H1 (cell line): ENCODE measurements around the gene MYRIP. TPM values are rescaled to one million over a fixed set of nuclear protein-coding genes. Genes with fewer than 3 reads are reported as not detected.

Experiments used
- CTCF ChIA-PET: fragments of 300-600 bp; sonication (Branson Sonifier 250); formaldehyde crosslinking; loops from one replicate; lab custom pipeline; 2021; ENCODE audit not compliant: partially characterized antibody; lab: Charles Lee
- POLR2A ChIA-PET: fragments of 300-600 bp; sonication (Branson Sonifier 250); formaldehyde crosslinking; loops from one replicate; lab custom pipeline; 2021; ENCODE audit warnings: inconsistent platforms; ENCODE audit not compliant: partially characterized antibody; lab: Charles Lee
- DNase-seq, 2 experiments: peaks; one replicate each; pipeline versions ENCODE4 v3.0.0 to v3.0.0-alpha.2; 2010 to 2022; ENCODE audit warnings: low spot score in 2 of 2, low read depth in 1 of 2, mixed read lengths in 1 of 2
- FAIRE-seq: peaks from 2 replicates; lab custom pipeline; 2011; peaks lifted over from hg19 to GRCh38; lab: Jason Lieb, UNC
- H2AFZ ChIP-seq: 2 replicates; pipeline ENCODE4 v1.8.1; 2012; ENCODE audit warnings: low read length, inconsistent platforms
- H2AK5ac ChIP-seq: 2 replicates; pipeline ENCODE4 v1.6.1; 2013; ENCODE audit warnings: low read depth, low read length
- H2BK120ac ChIP-seq: replicated peaks from 2 replicates; pipeline ENCODE3; 2013; ENCODE audit warnings: low read depth, low read length, inconsistent platforms
- H2BK12ac ChIP-seq: 2 replicates; pipeline ENCODE4 v1.6.1; 2013; ENCODE audit warnings: low read depth, low read length
- H2BK15ac ChIP-seq: 2 replicates; pipeline ENCODE4 v1.6.1; 2013; ENCODE audit warnings: low read length
- H2BK20ac ChIP-seq: 2 replicates; pipeline ENCODE4 v1.6.1; 2013; ENCODE audit warnings: low read length
- H2BK5ac ChIP-seq: 2 replicates; pipeline ENCODE4 v1.6.1; 2013; ENCODE audit warnings: low read depth, low read length
- H3K14ac ChIP-seq: 2 replicates; pipeline ENCODE4 v1.6.1; 2013; ENCODE audit warnings: inconsistent platforms; ENCODE audit not compliant: insufficient read length
- H3K18ac ChIP-seq: 2 replicates; pipeline ENCODE4 v1.6.1; 2013; ENCODE audit warnings: low read length; ENCODE audit errors: extremely low read depth
- H3K23ac ChIP-seq: 2 replicates; pipeline ENCODE4 v1.6.1; 2013; ENCODE audit warnings: inconsistent platforms; ENCODE audit not compliant: insufficient read length
- H3K23me2 ChIP-seq: 2 replicates; pipeline ENCODE4 v1.6.1; 2013; ENCODE audit warnings: low read depth, low read length
- H3K27ac ChIP-seq: 2 replicates; pipeline ENCODE4 v1.6.1; 2011; ENCODE audit warnings: low read depth, low read length, inconsistent platforms
- H3K27me3 ChIP-seq, 4 experiments: replicated peaks in 1 of 4; 1 replicate in 1 of 4; 2 replicates in 3 of 4; pipeline versions ENCODE4 v1.6.1 to v1.8.1; 2011 to 2013; ENCODE audit warnings: low read length in 3 of 4, mild to moderate bottlenecking in 3 of 4, inconsistent platforms in 2 of 4, mixed read lengths in 2 of 4, moderate library complexity in 1 of 4; ENCODE audit not compliant: control insufficient read depth in 3 of 4, insufficient read depth in 3 of 4; ENCODE audit errors: extremely low read depth in 1 of 4
- H3K36me3 ChIP-seq, 4 experiments: 2 replicates each; pipeline versions ENCODE4 v1.6.1 to v1.8.1; 2011 to 2013; ENCODE audit warnings: mild to moderate bottlenecking in 4 of 4, low read length in 3 of 4, moderate library complexity in 2 of 4, control low read depth in 1 of 4, inconsistent platforms in 1 of 4; ENCODE audit not compliant: insufficient read depth in 4 of 4, control insufficient read depth in 2 of 4
- H3K4ac ChIP-seq: replicated peaks from 2 replicates; pipeline ENCODE3; 2013; ENCODE audit warnings: low read length, low read depth, mixed read lengths, inconsistent platforms; ENCODE audit not compliant: insufficient read length
- H3K4me1 ChIP-seq, 4 experiments: replicated peaks in 1 of 4; 1 replicate in 1 of 4; 2 replicates in 3 of 4; pipeline versions ENCODE4 v1.6.1 to v1.8.1; 2011 to 2013; ENCODE audit warnings: low read length in 3 of 4, inconsistent platforms in 2 of 4, mixed read lengths in 1 of 4; ENCODE audit not compliant: insufficient read depth in 4 of 4, control insufficient read depth in 3 of 4
- H3K4me2 ChIP-seq, 2 experiments: 2 replicates each; pipeline versions ENCODE4 v1.6.1 to v1.8.1; 2011 to 2013; ENCODE audit warnings: low read depth in 2 of 2, low read length in 2 of 2, control low read depth in 1 of 2, inconsistent platforms in 1 of 2, mild to moderate bottlenecking in 1 of 2; ENCODE audit not compliant: insufficient read depth in 1 of 2
- H3K4me3 ChIP-seq, 4 experiments: fragments of 200-600, 300-600 bp in 1 of 4; sonication (generic), shearing (Covaris generic), sonication (Bioruptor Twin) in 1 of 4; 2 replicates each; pipeline versions ENCODE4 v1.5.1 to v1.8.1; 2011 to 2016; ENCODE audit warnings: low read length in 4 of 4, low read depth in 3 of 4, control low read depth in 2 of 4, inconsistent platforms in 2 of 4, mild to moderate bottlenecking in 2 of 4, mixed read lengths in 1 of 4, moderate library complexity in 1 of 4; ENCODE audit not compliant: insufficient read depth in 2 of 4; ENCODE audit errors: extremely low read depth in 1 of 4
- H3K56ac ChIP-seq: replicated peaks from 2 replicates; pipeline ENCODE3; 2013; ENCODE audit warnings: low read depth, mild to moderate bottlenecking, mixed read lengths, low read length, inconsistent platforms; ENCODE audit not compliant: insufficient read length
- H3K79me1 ChIP-seq: 2 replicates; pipeline ENCODE4 v1.6.1; 2013; ENCODE audit warnings: low read depth, low read length, control low read depth
- H3K79me2 ChIP-seq, 2 experiments: 2 replicates each; pipeline versions ENCODE4 v1.6.1 to v1.8.1; 2012 to 2013; ENCODE audit warnings: low read length in 2 of 2, mild to moderate bottlenecking in 2 of 2, inconsistent platforms in 1 of 2; ENCODE audit not compliant: insufficient read depth in 2 of 2, control insufficient read depth in 1 of 2
- H3K9ac ChIP-seq, 4 experiments: replicated peaks in 1 of 4; 1 replicate in 1 of 4; 2 replicates in 3 of 4; pipeline versions ENCODE4 v1.6.1 to v1.8.1; 2011 to 2013; ENCODE audit warnings: low read depth in 3 of 4, low read length in 3 of 4, control low read depth in 2 of 4, mild to moderate bottlenecking in 2 of 4, moderate library complexity in 2 of 4, inconsistent platforms in 1 of 4; ENCODE audit errors: extremely low read depth in 1 of 4
- H3K9me3 ChIP-seq, 2 experiments: 2 replicates each; pipeline versions ENCODE4 v1.6.1 to v1.8.1; 2012 to 2013; ENCODE audit warnings: mild to moderate bottlenecking in 2 of 2, moderate library complexity in 2 of 2, control low read depth in 1 of 2, inconsistent platforms in 1 of 2, low read depth in 1 of 2, low read length in 1 of 2, mixed read lengths in 1 of 2; ENCODE audit not compliant: insufficient read depth in 2 of 2
- H4K20me1 ChIP-seq, 2 experiments: replicated peaks in 1 of 2; 2 replicates each; pipeline versions ENCODE3 to v1.8.1; 2011 to 2013; ENCODE audit warnings: inconsistent platforms in 2 of 2, low read length in 2 of 2, mild to moderate bottlenecking in 1 of 2; ENCODE audit not compliant: insufficient read depth in 2 of 2, control insufficient read depth in 1 of 2
- H4K5ac ChIP-seq: 2 replicates; pipeline ENCODE4 v1.6.1; 2013; ENCODE audit warnings: low read length, low read depth, mixed read lengths, inconsistent platforms; ENCODE audit not compliant: insufficient read length
- H4K8ac ChIP-seq: 2 replicates; pipeline ENCODE4 v1.8.0; 2013; ENCODE audit warnings: mild to moderate bottlenecking, moderate library complexity, low read length, inconsistent platforms; ENCODE audit not compliant: insufficient read depth; ENCODE audit errors: extremely low read depth
- H4K91ac ChIP-seq: replicated peaks from 2 replicates; pipeline ENCODE3; 2013; ENCODE audit warnings: low read length, mixed read lengths, inconsistent platforms; ENCODE audit not compliant: insufficient read length
- RBBP5 ChIP-seq: IDR thresholded peaks from 2 replicates; pipeline ENCODE4 v1.7.1; 2012; ENCODE audit warnings: low read depth, mild to moderate bottlenecking, inconsistent platforms, low read length, moderate library complexity, borderline replicate concordance
- WGBS, 2 experiments: shearing (Covaris generic) in 1 of 2; methylation state at CpG; one replicate each; pipeline versions ENCODE4 v1.1.6 to v1.1.7; 2013 to 2015; ENCODE audit warnings: low lambda C conversion rate in 2 of 2, mixed read lengths in 2 of 2, inconsistent platforms in 1 of 2, low coverage in 1 of 2, missing lambda C conversion rate in 1 of 2; ENCODE audit not compliant: insufficient replicate concordance in 2 of 2, insufficient coverage in 1 of 2, insufficient read length in 1 of 2; ENCODE audit errors: extremely low coverage in 1 of 2, missing lambda C conversion rate in 1 of 2; 5-methylcytosine and 5-hydroxymethylcytosine counted together
- polyA plus RNA-seq, 7 experiments: library from polyadenylated mRNA; depleted of rRNA in 3 of 7; stranded (reverse) in 5 of 7; unstranded in 2 of 7; fragments of >200 nt in 5 of 7; fragments of 200-250 nt in 2 of 7; gene quantifications; 1 replicate in 5 of 7; 2 replicates in 1 of 7; 4 replicates in 1 of 7; pipeline versions ENCODE4 v1.2.1 to v1.2.3, GENCODE V29; 2011 to 2013; ENCODE audit warnings: missing spikeins in 2 of 7, mixed read lengths in 2 of 7
- total RNA-seq: library from RNA; stranded (reverse); fragmentation: NEBNext Ultra II Directional; extraction: Animal tissue kit (Norgen Biotek cat#: 25700); gene quantifications from 2 replicates; pipeline ENCODE4 v1.2.1, GENCODE V29; 2021

MYRIP gene
- total and polyA plus RNA-seq, 2 of the 8 experiments (the other 6 are each of a cell fraction or from before 2014, with no cell fraction given), result 0.54 to 4.3 TPM

- Histone ChIP-seq H4K8ac (no peak overlapping the region), H3K79me1 (no peaks in the 10 kb centered on the region), H4K20me1 (no peaks in the 10 kb centered on the region), H3K4me2 (no peak overlapping the region), H2BK20ac (no peak overlapping the region), H2BK120ac (no peak overlapping the region), H3K9me3 (no peaks in the 10 kb centered on the region), H3K36me3 (no peaks in the 10 kb centered on the region), H2AK5ac (no peak overlapping the region), H3K9ac (no peak overlapping the region), H3K4ac (no peak overlapping the region), H2AFZ (no peak overlapping the region), H3K23me2 (no peaks in the 10 kb centered on the region; the same call in 1 of the 2 replicates), H3K14ac (no peak overlapping the region), H2BK12ac (no peak overlapping the region), H3K27me3 (no peaks in the 10 kb centered on the region), H3K27ac (no peak overlapping the region), H4K91ac (no peak overlapping the region), H3K18ac (no peak overlapping the region)
- 98% methylated on average over 6 of the region's 6 CpGs; no CpG with 5 or more reads in 1 of the 2 experiments for WGBS, 2 experiments
- no peak for DNase-seq
- no peak for TF ChIP-seq RBBP5
- TF ChIP-seq, all 59 proteins: peak for 0
- POLR2A ChIA-PET, result no interaction called here
- CTCF ChIA-PET, result no interaction called here
- Histone ChIP-seq H2BK5ac (no peak overlapping the region), H3K23ac (no peak overlapping the region), H3K4me1 (0 out of 7 replicates have a peak, but pooled peaks cover 0 to 2% (median 0%) of the 10 kb centered on the region in 4 experiments), H3K56ac (no peak overlapping the region), H3K79me2 (no peaks in the 10 kb centered on the region), H2BK15ac (no peak overlapping the region), H3K4me3 (no peak overlapping the region), H4K5ac (no peak overlapping the region)
- no peak for FAIRE-seq
Measured at GRCh38 chr3:39977058-39977794, 167.8 kb downstream of the MYRIP start.
